Activated naive CD4-positive, alpha-beta T cell treated with anti-CD3 and anti-CD28 coated beads for 36 hours (primary cell): Measurements from ENCODE around the gene ZNF287. TPM values are rescaled to one million over a fixed set of nuclear protein-coding genes. Genes with fewer than 3 reads are reported as not detected.
"Not testable (repeated sequence)": the region's sequence is repeated elsewhere in the genome, so short reads cannot be mapped to it uniquely, and the experiment has no call there.

Experiments used
- CTCF ChIA-PET: fragments of 350-600 bp; sonication (Branson Sonifier 250); formaldehyde crosslinking; loops from one replicate; lab custom pipeline; 2021; ENCODE audit warnings: antibody characterized with exemption; lab: Charles Lee
- DNase-seq: peaks from one replicate; pipeline ENCODE4 v3.0.0-alpha.2; 2020
- H3K27ac Mint-ChIP-seq: one replicate; pipeline ENCODE4 v1.8.0; 2021; ENCODE audit warnings: mild to moderate bottlenecking, mixed read lengths
- H3K27me3 Mint-ChIP-seq: one replicate; pipeline ENCODE4 v1.8.0; 2021; ENCODE audit warnings: low read depth, mixed read lengths
- H3K36me3 Mint-ChIP-seq: one replicate; pipeline ENCODE4 v1.8.0; 2021; ENCODE audit warnings: low read depth, mixed read lengths
- H3K4me1 Mint-ChIP-seq: one replicate; pipeline ENCODE4 v1.8.0; 2021; ENCODE audit warnings: low read depth, mixed read lengths
- H3K4me3 Mint-ChIP-seq: one replicate; pipeline ENCODE4 v1.8.0; 2021; ENCODE audit warnings: mild to moderate bottlenecking, moderate library complexity, mixed read lengths
- H3K9me3 Mint-ChIP-seq: one replicate; pipeline ENCODE4 v1.8.0; 2021; ENCODE audit warnings: mixed read lengths
- intact Hi-C: fragments of 100-400 bp; cut with micrococcal nuclease; formaldehyde crosslinking; loops from one replicate; pipeline ENCODE4 v1.15.1; 2023
- total RNA-seq, 2 experiments: library from RNA; stranded (reverse); gene quantifications; one replicate each; pipeline ENCODE4 v1.2.3, GENCODE V29; 2021

Gene ZNF287
- total RNA-seq, 2 experiments from 2014 or later = 5.1 to 6.3 TPM

- Mint-ChIP-seq H3K4me1 (peaks cover 4% of the 10 kb centered on the region), H3K9me3 (peaks cover 78% of the 10 kb centered on the region), H3K27ac (no peak overlapping the region), H3K36me3 (peaks cover 60% of the 10 kb centered on the region), H3K4me3 (no peak overlapping the region), H3K27me3 (no peaks in the 10 kb centered on the region)
- no peak for DNase-seq
- intact Hi-C loops = no loop called here
- CTCF ChIA-PET = no interaction called here
Observed at GRCh38 chr17:16552637-16553045, 16.4 kb downstream of the ZNF287 start.

- no peak for DNase-seq
- H3K4me3 Mint-ChIP-seq = no peak overlapping the region
- H3K4me1 Mint-ChIP-seq = no peaks in the 10 kb centered on the region
- H3K27me3 Mint-ChIP-seq = no peaks in the 10 kb centered on the region
- H3K36me3 Mint-ChIP-seq = peaks cover 54% of the 10 kb centered on the region
- intact Hi-C loops = no loop called here
- peaks cover 78% of the 10 kb centered on the region for H3K9me3 Mint-ChIP-seq
- CTCF ChIA-PET = no interaction called here
- no peak overlapping the region for H3K27ac Mint-ChIP-seq
Observed at GRCh38 chr17:16551878-16552636, 16.9 kb downstream of the ZNF287 start.

- peaks cover 15% of the 10 kb centered on the region for H3K4me1 Mint-ChIP-seq
- no peaks in the 10 kb centered on the region for H3K27me3 Mint-ChIP-seq
- CTCF ChIA-PET = interaction anchor here (1.2 to 3.3 kb wide), 6 partner anchors 15 to 456 kb away, joined by 3 to 31 read pairs (median 12); no protein-coding TSS in a partner anchor
- DNase-seq = no peak
- intact Hi-C loops = loop anchor here (1.0 to 5.0 kb wide), 7 partner anchors 52 to 510 kb away; partner anchors contain the start of genes CCDC144A and ZNF624
- H3K27ac Mint-ChIP-seq = no peak overlapping the region
- H3K4me3 Mint-ChIP-seq = no peak overlapping the region
- peaks cover 1% of the 10 kb centered on the region for H3K9me3 Mint-ChIP-seq
- H3K36me3 Mint-ChIP-seq = no peaks in the 10 kb centered on the region
Observed at GRCh38 chr17:16537130-16537458, 31.9 kb downstream of the ZNF287 start.

- H3K27ac Mint-ChIP-seq = no peak overlapping the region
- intact Hi-C loops = no loop called here
- CTCF ChIA-PET = interaction anchor here (3.3 kb wide), 1 partner anchor 50 kb away, joined by 16 read pairs; no protein-coding TSS in a partner anchor
- H3K9me3 Mint-ChIP-seq = peaks cover 1% of the 10 kb centered on the region
- no peaks in the 10 kb centered on the region for H3K36me3 Mint-ChIP-seq
- peaks cover 15% of the 10 kb centered on the region for H3K4me1 Mint-ChIP-seq
- H3K27me3 Mint-ChIP-seq = peaks cover 9% of the 10 kb centered on the region
- H3K4me3 Mint-ChIP-seq = no peak overlapping the region
- DNase-seq = no peak
Observed at GRCh38 chr17:16534236-16534635, 34.8 kb downstream of the ZNF287 start.

GRCh38 chr17:16529906-16530305, 39.1 kb downstream of the ZNF287 start:
- Mint-ChIP-seq H3K27ac (no peak overlapping the region), H3K9me3 (no peaks in the 10 kb centered on the region), H3K4me1 (peaks cover under 1% of the 10 kb centered on the region), H3K4me3 (no peak overlapping the region), H3K27me3 (peaks cover 28% of the 10 kb centered on the region), H3K36me3 (no peaks in the 10 kb centered on the region)
- intact Hi-C loops = no loop called here
- CTCF ChIA-PET = interaction anchor here (1.9 kb wide), 1 partner anchor 166 kb away, joined by 7 read pairs; no protein-coding TSS in a partner anchor
- no peak for DNase-seq

- Mint-ChIP-seq H3K27me3 (peaks cover 28% of the 10 kb centered on the region), H3K36me3 (no peaks in the 10 kb centered on the region), H3K4me1 (no peaks in the 10 kb centered on the region), H3K27ac (no peak overlapping the region), H3K4me3 (no peak overlapping the region), H3K9me3 (no peaks in the 10 kb centered on the region)
- no peak for DNase-seq
- intact Hi-C loops = no loop called here
- CTCF ChIA-PET = interaction anchor here (0.7 kb wide), 1 partner anchor 74 kb away, joined by 3 read pairs; no protein-coding TSS in a partner anchor
Observed at GRCh38 chr17:16527298-16527697, 41.7 kb downstream of the ZNF287 start.

- H3K4me3 Mint-ChIP-seq, H3K9me3 Mint-ChIP-seq: not testable (repeated sequence)
Observed at GRCh38 chr17:16525556-16525955, 43.4 kb downstream of the ZNF287 start.

GRCh38 chr17:16521070-16521727, 47.8 kb downstream of the ZNF287 start:
- H3K36me3 Mint-ChIP-seq = no peaks in the 10 kb centered on the region
- H3K9me3 Mint-ChIP-seq = no peaks in the 10 kb centered on the region
- intact Hi-C loops = loop anchor here (1.0 to 5.0 kb wide), 4 partner anchors 68 to 694 kb away; no protein-coding TSS in a partner anchor

More at GRCh38 chr17:16525556-16525955, 43.4 kb downstream of the ZNF287 start:
- H3K36me3 Mint-ChIP-seq, H3K27ac Mint-ChIP-seq, H3K4me1 Mint-ChIP-seq, intact Hi-C loops, DNase-seq: not testable (repeated sequence)
- peaks cover 27% of the 10 kb centered on the region for H3K27me3 Mint-ChIP-seq
- CTCF ChIA-PET = interaction anchor here (0.6 to 5.4 kb wide), 5 partner anchors 74 to 488 kb away, joined by 3 to 68 read pairs (median 5); no protein-coding TSS in a partner anchor

GRCh38 chr17:16519021-16519420, 50.0 kb downstream of the ZNF287 start:
- no peaks in the 10 kb centered on the region for H3K9me3 Mint-ChIP-seq
- no peaks in the 10 kb centered on the region for H3K36me3 Mint-ChIP-seq
- no peak for DNase-seq
- intact Hi-C loops = no loop called here
- CTCF ChIA-PET = interaction anchor here (0.6 to 1.8 kb wide), 5 partner anchors 68 to 155 kb away, joined by 3 to 10 read pairs (median 4); no protein-coding TSS in a partner anchor
- peaks cover 26% of the 10 kb centered on the region for H3K27me3 Mint-ChIP-seq
- H3K4me3 Mint-ChIP-seq = no peak overlapping the region
- no peaks in the 10 kb centered on the region for H3K4me1 Mint-ChIP-seq
- H3K27ac Mint-ChIP-seq = no peak overlapping the region

More at GRCh38 chr17:16521070-16521727, 47.8 kb downstream of the ZNF287 start:
- H3K27me3 Mint-ChIP-seq = peaks cover 26% of the 10 kb centered on the region
- H3K4me1 Mint-ChIP-seq = no peaks in the 10 kb centered on the region
- no peak overlapping the region for H3K27ac Mint-ChIP-seq
- peak; percentile 82 for DNase-seq
- CTCF ChIA-PET = interaction anchor here (0.6 to 5.4 kb wide), 28 partner anchors 9 to 164 kb away, joined by 3 to 71 read pairs (median 4); no protein-coding TSS in a partner anchor
- no peak overlapping the region for H3K4me3 Mint-ChIP-seq

GRCh38 chr17:16517477-16517876, 51.5 kb downstream of the ZNF287 start:
- intact Hi-C loops = no loop called here
- no peak for DNase-seq
- no peak overlapping the region for H3K27ac Mint-ChIP-seq
- no peaks in the 10 kb centered on the region for H3K36me3 Mint-ChIP-seq
- H3K9me3 Mint-ChIP-seq = no peaks in the 10 kb centered on the region
- no peaks in the 10 kb centered on the region for H3K4me1 Mint-ChIP-seq
- H3K27me3 Mint-ChIP-seq = peaks cover 26% of the 10 kb centered on the region
- H3K4me3 Mint-ChIP-seq = no peak overlapping the region
- CTCF ChIA-PET = interaction anchor here (0.7 to 1.6 kb wide), 3 partner anchors 29 to 154 kb away, joined by 3 to 5 read pairs (median 3); no protein-coding TSS in a partner anchor

- no peak overlapping the region for H3K4me3 Mint-ChIP-seq
- no peaks in the 10 kb centered on the region for H3K36me3 Mint-ChIP-seq
- CTCF ChIA-PET = interaction anchor here (0.7 to 1.6 kb wide), 3 partner anchors 28 to 153 kb away, joined by 3 to 5 read pairs (median 3); no protein-coding TSS in a partner anchor
- H3K27me3 Mint-ChIP-seq = peaks cover 26% of the 10 kb centered on the region
- no peak for DNase-seq
- peaks cover 5% of the 10 kb centered on the region for H3K4me1 Mint-ChIP-seq
- intact Hi-C loops = no loop called here
- no peak overlapping the region for H3K27ac Mint-ChIP-seq
- H3K9me3 Mint-ChIP-seq = no peaks in the 10 kb centered on the region
Observed at GRCh38 chr17:16516594-16517051, 52.4 kb downstream of the ZNF287 start.

GRCh38 chr17:16515933-16516332, 53.1 kb downstream of the ZNF287 start:
- H3K36me3 Mint-ChIP-seq = no peaks in the 10 kb centered on the region

More at GRCh38 chr17:16515933-16516332, 53.1 kb downstream of the ZNF287 start:
- CTCF ChIA-PET = interaction anchor here (0.6 kb wide), 1 partner anchor 63 kb away, joined by 3 read pairs; no protein-coding TSS in a partner anchor
- peaks cover 5% of the 10 kb centered on the region for H3K4me1 Mint-ChIP-seq
- no peak overlapping the region for H3K27ac Mint-ChIP-seq
- peaks cover 21% of the 10 kb centered on the region for H3K27me3 Mint-ChIP-seq
- no peak for DNase-seq
- no peaks in the 10 kb centered on the region for H3K9me3 Mint-ChIP-seq
- H3K4me3 Mint-ChIP-seq = no peak overlapping the region
- intact Hi-C loops = no loop called here
